K562 (cell line): ENCODE results near the gene SERPINH1. TPM values are rescaled to one million over a fixed set of nuclear protein-coding genes. Genes with fewer than 3 reads are reported as not detected.

Experiments
- ATF1 ChIP-seq, 2 experiments: fragments of 450-650 bp in 1 of 2; IDR thresholded peaks; 2 replicates each; pipeline ENCODE4 v1.6.1; 2016; ENCODE audit warnings: missing compliant biosample characterization in 1 of 2, missing genetic modification characterization in 1 of 2
- ATF3 ChIP-seq, 2 experiments: fragments of 450-650 bp in 1 of 2; sonication (generic) in 1 of 2; formaldehyde crosslinking in 1 of 2; IDR thresholded peaks in 1 of 2; conservative IDR thresholded peaks in 1 of 2; 2 replicates each; pipeline versions ENCODE4 v1.6.1 to v1.8.1; 2016 to 2023; ENCODE audit warnings: mild to moderate bottlenecking in 2 of 2, moderate library complexity in 2 of 2, inconsistent platforms in 1 of 2, missing genetic modification reagents in 1 of 2
- ETS2 ChIP-seq: IDR thresholded peaks from 2 replicates; pipeline ENCODE4 v1.6.1; 2016; ENCODE audit warnings: borderline replicate concordance, missing genetic modification characterization, mild to moderate bottlenecking, moderate library complexity, missing compliant biosample characterization; ENCODE audit not compliant: poor library complexity, severe bottlenecking
- ETV6 ChIP-seq, 3 experiments: fragments of 150-350 bp in 1 of 3; sonication (generic) in 1 of 3; formaldehyde crosslinking in 1 of 3; IDR thresholded peaks; 2 replicates each; pipeline versions ENCODE4 v1.6.1 to v1.8.0; 2014 to 2022; ENCODE audit warnings: borderline replicate concordance in 2 of 3, low read depth in 2 of 3, antibody characterized with exemption in 1 of 3, low read length in 1 of 3, mild to moderate bottlenecking in 1 of 3, missing genetic modification reagents in 1 of 3
- FOS ChIP-seq: IDR thresholded peaks from 3 replicates; pipeline ENCODE4 v1.6.1; 2011; ENCODE audit not compliant: insufficient read length; ENCODE audit errors: extremely low read depth
- JUN ChIP-seq, 2 experiments: sonication (generic) in 1 of 2; formaldehyde crosslinking in 1 of 2; IDR thresholded peaks; 2 replicates each; pipeline versions ENCODE4 v1.6.1 to v1.8.0; 2012 to 2022; ENCODE audit warnings: borderline replicate concordance in 2 of 2, mild to moderate bottlenecking in 2 of 2, improper control_type of control experiment in 1 of 2, low read depth in 1 of 2, low read length in 1 of 2, missing genetic modification reagents in 1 of 2
- MXD1 ChIP-seq: fragments of 250-450 bp; sonication (Bioruptor Pico); IDR thresholded peaks from 2 replicates; pipeline ENCODE4 v1.8.0; 2021; ENCODE audit warnings: borderline replicate concordance, mild to moderate bottlenecking, moderate library complexity; ENCODE audit not compliant: poor library complexity, severe bottlenecking
- NCOA4 ChIP-seq: fragments of 450-650 bp; IDR thresholded peaks from 2 replicates; pipeline ENCODE4 v1.6.1; 2018; ENCODE audit warnings: mild to moderate bottlenecking; ENCODE audit not compliant: partially characterized antibody
- NCOA6 ChIP-seq: fragments of 450-650 bp; IDR thresholded peaks from 2 replicates; pipeline ENCODE4 v1.6.1; 2017; ENCODE audit warnings: mild to moderate bottlenecking
- NFXL1 ChIP-seq: fragments of 450-650 bp; formaldehyde crosslinking; IDR thresholded peaks from 2 replicates; pipeline ENCODE4 v1.4.0; 2021; ENCODE audit warnings: mild to moderate bottlenecking
- NR2F6 ChIP-seq: fragments of 450-650 bp; formaldehyde crosslinking; IDR thresholded peaks from 2 replicates; pipeline ENCODE4 v1.4.0; 2020; ENCODE audit warnings: mild to moderate bottlenecking
- RERE ChIP-seq: sonication (generic); formaldehyde crosslinking; IDR thresholded peaks from 2 replicates; pipeline ENCODE4 v1.8.0; 2023; ENCODE audit warnings: missing genetic modification reagents, mild to moderate bottlenecking, borderline replicate concordance
- THRB ChIP-seq: fragments of 450-650 bp; formaldehyde crosslinking; conservative IDR thresholded peaks from 2 replicates; pipeline ENCODE4 v1.4.0; 2022; ENCODE audit warnings: mild to moderate bottlenecking, missing genetic modification characterization
- YY1 ChIP-seq, 3 experiments: IDR thresholded peaks; 2 replicates each; pipeline ENCODE4 v1.6.1; 2011; ENCODE audit warnings: low read length in 2 of 3, mild to moderate bottlenecking in 2 of 3, moderate library complexity in 2 of 3, borderline replicate concordance in 1 of 3, control low read depth in 1 of 3, low read depth in 1 of 3; ENCODE audit not compliant: insufficient read depth in 3 of 3, insufficient replicate concordance in 2 of 3, control insufficient read depth in 1 of 3, insufficient read length in 1 of 3; ENCODE audit errors: extremely low read depth in 1 of 3
- ZNF146 ChIP-seq: IDR thresholded peaks from one replicate; pipeline ENCODE4 v1.6.1; 2018; ENCODE audit warnings: missing compliant biosample characterization; ENCODE audit not compliant: unreplicated experiment
- polyA plus RNA-seq, 8 experiments: library from polyadenylated mRNA; depleted of rRNA in 4 of 8; stranded (reverse) in 5 of 8; unstranded in 3 of 8; fragments of >200 nt; fragmentation: Nextera tagmentation in 2 of 8; fragmentation: Illumina TruSeq in 1 of 8; extraction: Ambion mirVana in 2 of 8; extraction: Trizol in 1 of 8; gene quantifications; 2 replicates each; pipeline versions ENCODE4 v1.2.1 to v1.2.3, GENCODE V29; 2011 to 2014; ENCODE audit warnings: inconsistent platforms in 1 of 8, missing spikeins in 1 of 8
- total RNA-seq, 7 experiments: library from RNA; depleted of rRNA in 6 of 7; stranded (reverse); fragments of >200 nt in 6 of 7; fragmentation: Illumina TruSeq in 2 of 7; extraction: Trizol in 2 of 7; gene quantifications; 2 replicates each; pipeline versions ENCODE4 v1.2.1 to v1.2.3, GENCODE V29; 2011 to 2021; ENCODE audit warnings: low replicate concordance in 1 of 7

Gene SERPINH1
- total and polyA plus RNA-seq, 9 of the 15 experiments (the other 6 are each of a cell fraction or from before 2014, with no cell fraction given), result 2.8 to 106 (median 67.9) TPM

- peak in 1 of 3 experiments; percentile 9 for TF ChIP-seq YY1 (IDR thresholded peaks at IDR 0.05; ENCODE audit: borderline replicate concordance in 1 of 3, control insufficient read depth in 1 of 3, extremely low read depth in 1 of 3, insufficient read depth in 3 of 3, insufficient read length in 1 of 3, insufficient replicate concordance in 2 of 3, low read depth in 1 of 3, low read length in 2 of 3)
- peak; percentile 10; the same call in 1 of the 2 replicates for TF ChIP-seq JUN (IDR thresholded peaks at IDR 0.05; ENCODE audit: borderline replicate concordance, low read depth, low read length)
- TF ChIP-seq JUN (CRISPR knock-in tag; IDR thresholded peaks at IDR 0.05; ENCODE audit: borderline replicate concordance), result no peak
- TF ChIP-seq RERE (CRISPR knock-in tag), result no peak
- no peak for TF ChIP-seq NFXL1 (CRISPR knock-in tag)
- TF ChIP-seq NCOA6, result peak; percentile 39; the same call in 1 of the 2 replicates
- no peak for TF ChIP-seq ATF3 (IDR thresholded peaks at IDR 0.05)
- peak; percentile 48; the same call in 1 of the 2 replicates for TF ChIP-seq ATF3 (CRISPR knock-in tag; conservative IDR thresholded peaks at IDR 0.05)
- TF ChIP-seq NR2F6, result no peak
- no peak for TF ChIP-seq THRB (CRISPR knock-in tag)
- no peak for TF ChIP-seq ETS2
- no peak for TF ChIP-seq MXD1 (CRISPR knock-in tag)
- no peak for TF ChIP-seq FOS
- no peak for TF ChIP-seq ETV6 (IDR thresholded peaks at IDR 0.05; ENCODE audit: borderline replicate concordance in 1 of 2, low read depth in 2 of 2, low read length in 1 of 2)
- no peak for TF ChIP-seq ETV6 (CRISPR knock-in tag; IDR thresholded peaks at IDR 0.05; ENCODE audit: borderline replicate concordance)
- no peak for TF ChIP-seq ZNF146 (CRISPR knock-in tag)
- peak; percentile 37 for TF ChIP-seq NCOA4
- TF ChIP-seq ATF1 (CRISPR knock-in tag; IDR thresholded peaks at IDR 0.05), result no peak
- TF ChIP-seq ATF1 (tag; IDR thresholded peaks at IDR 0.05), result peak; percentile 38; the same call in 1 of the 2 replicates
Observed at GRCh38 chr11:75589933-75590332, 27.9 kb downstream of the SERPINH1 start (continued).
